Pancreas (tissue), 10 donors: Measurements from ENCODE around the gene CD163. TPM values are rescaled to one million over a fixed set of nuclear protein-coding genes. Genes with fewer than 3 reads are reported as not detected.
A peak's percentile ranks its signal among the peaks of the same experiment; 100 is the strongest.

Experiments used
- ATAC-seq, 4 donors: fragments of 200-7000 bp; cut with Tn5 transposase; one replicate each; pipeline versions ENCODE4 v1.8.0 to v1.9.1; 2020; ENCODE audit warnings: mild to moderate bottlenecking in 4 of 4, moderate library complexity in 4 of 4
- DNase-seq, 6 donors: peaks; one replicate each; pipeline ENCODE4 v3.0.0-alpha.2; 2020
- FAIRE-seq: peaks from 2 replicates; lab custom pipeline; 2012; peaks lifted over from hg19 to GRCh38; lab: Jason Lieb, UNC
- H3K27ac ChIP-seq, 4 donors: fragments of 200-600 bp; sonication (generic); 1 replicate in 3 of 4; 2 replicates in 1 of 4; pipeline versions ENCODE4 v1.5.0 to v1.8.0; 2020
- H3K27me3 ChIP-seq, 4 donors: fragments of 200-600 bp; one replicate each; pipeline ENCODE4 v1.8.0; 2021
- H3K36me3 ChIP-seq, 3 donors: fragments of 200-600 bp; sonication (generic) in 1 of 3; one replicate each; pipeline versions ENCODE4 v1.5.0 to v1.8.0; 2020 to 2021
- H3K4me1 ChIP-seq, 3 donors: fragments of 200-600 bp; one replicate each; pipeline ENCODE4 v1.8.0; 2021
- H3K4me3 ChIP-seq, 4 donors: fragments of 200-600 bp; sonication (generic) in 2 of 4; one replicate each; pipeline versions ENCODE4 v1.5.0 to v1.8.0; 2020 to 2021
- H3K9me3 ChIP-seq, 4 donors: fragments of 200-600 bp; one replicate each; pipeline ENCODE4 v1.8.0; 2021
- CTCF ChIP-seq, 4 donors: fragments of 200-600 bp; sonication (generic) in 3 of 4; IDR thresholded peaks; one replicate each; pipeline versions ENCODE4 v1.5.0 to v1.8.0; 2021; ENCODE audit warnings: antibody characterized with exemption in 4 of 4
- WGBS, 2 donors: extraction: QIAGEN DNeasy Blood & Tissue Kit; methylation state at CpG; one replicate each; pipeline ENCODE4 v1.1.7; 2013; 5-methylcytosine and 5-hydroxymethylcytosine counted together
- intact Hi-C, 3 donors: fragments of 100-400 bp; cut with DNase I; formaldehyde crosslinking; loops; one replicate each; pipeline versions ENCODE4 v1.11.1 to v1.14.2; 2022
- polyA plus RNA-seq, 2 donors: library from polyadenylated mRNA; stranded (reverse); fragments of 200-250 nt; gene quantifications; one replicate each; pipeline ENCODE4 v1.2.3, GENCODE V29; 2013
- total RNA-seq, 6 donors: library from RNA; stranded (reverse); fragmentation: NEBNext Ultra II Directional in 4 of 6; extraction: Animal tissue kit (Norgen Biotek cat#: 25700) in 4 of 6; gene quantifications; one replicate each; pipeline versions ENCODE4 v1.2.1 to v1.2.4, GENCODE V29; 2021 to 2023
- donor health status: healthy with polysubstance abuse.
- donor health status: DM: no; HTN: no; CAD: no; lungs with moderate emphysema.
- donor health status: DM: no; HTN: no; CAD: no.
- donor health status: control.
- donor health status: control.
- donor health status: Bipolar disorder and iron deficiency.
- donor health status: DM: yes; HTN: yes; CAD: no.
- donor health status: DM: no; HTN: no; CAD: no.
- donor health status: DM: no; HTN: no; CAD: no.
- donor health status: DM: yes; HTN: yes; CAD: no.

Gene CD163
- total and polyA plus RNA-seq, 8 donors: 4.7 to 77.0 (median 11.2) TPM

GRCh38 chr12:7502612-7503011, 965 bp downstream of the CD163 start:
- no peak for TF ChIP-seq CTCF (IDR thresholded peaks at IDR 0.05)
- H3K4me3 ChIP-seq: no peak overlapping the region
- FAIRE-seq (no peak), ATAC-seq (no peak), DNase-seq (no peak)
- no peaks in the 10 kb centered on the region for H3K4me1 ChIP-seq
- WGBS, 2 donors: 54 to 59% methylated on average over 3 of the region's 3 CpGs
- no peaks in the 10 kb centered on the region for H3K36me3 ChIP-seq
- H3K9me3 ChIP-seq: no peaks in the 10 kb centered on the region
- intact Hi-C loops: no loop called here
- no peak overlapping the region for H3K27ac ChIP-seq
- H3K27me3 ChIP-seq: peaks cover 0 to 4% (median 0%) of the 10 kb centered on the region in 4 donors

- no peaks in the 10 kb centered on the region for H3K9me3 ChIP-seq
- WGBS, 2 donors: 62 to 67% methylated on average over 6 of the region's 6 CpGs
- DNase-seq (no peak), ATAC-seq (peak in 1 of 4 donors; percentile 47), FAIRE-seq (no peak)
- peaks cover 0 to 4% (median 0%) of the 10 kb centered on the region in 4 donors for H3K27me3 ChIP-seq
- no peak overlapping the region for H3K27ac ChIP-seq
- H3K4me3 ChIP-seq: no peak overlapping the region
- no peaks in the 10 kb centered on the region for H3K36me3 ChIP-seq
- intact Hi-C loops: no loop called here
- no peak for TF ChIP-seq CTCF (IDR thresholded peaks at IDR 0.05)
- H3K4me1 ChIP-seq: no peaks in the 10 kb centered on the region
These were observed 2.5 kb downstream of the CD163 start for GRCh38 chr12:7501031-7501588.

- FAIRE-seq (no peak), ATAC-seq (peak in 1 of 4 donors; percentile 16), DNase-seq (no peak)
- Histone ChIP-seq H3K4me3 (no peak overlapping the region), H3K9me3 (no peaks in the 10 kb centered on the region), H3K4me1 (no peaks in the 10 kb centered on the region), H3K27me3 (peaks cover 0 to 4% (median 0%) of the 10 kb centered on the region in 4 donors), H3K36me3 (no peaks in the 10 kb centered on the region), H3K27ac (no peak overlapping the region)
- intact Hi-C loops: no loop called here
- WGBS, 2 donors: 85 to 88% methylated on average over 1 of the region's 1 CpG
- no peak for TF ChIP-seq CTCF (IDR thresholded peaks at IDR 0.05)
These were observed 3.9 kb downstream of the CD163 start for GRCh38 chr12:7499636-7500035.

GRCh38 chr12:7498809-7499208, 4.8 kb downstream of the CD163 start:
- Histone ChIP-seq H3K4me1 (no peaks in the 10 kb centered on the region), H3K27me3 (peaks cover 0 to 4% (median 0%) of the 10 kb centered on the region in 4 donors), H3K27ac (no peak overlapping the region), H3K36me3 (no peaks in the 10 kb centered on the region), H3K4me3 (no peak overlapping the region), H3K9me3 (no peaks in the 10 kb centered on the region)
- TF ChIP-seq CTCF (IDR thresholded peaks at IDR 0.05): no peak
- DNase-seq: no peak
- no peak for FAIRE-seq
- peak in 3 of 4 donors; percentile 44 to 75 (median 75) for ATAC-seq
- intact Hi-C loops: no loop called here
- WGBS, 2 donors: 58 to 61% methylated on average over 4 of the region's 4 CpGs

GRCh38 chr12:7497661-7498060, 5.9 kb downstream of the CD163 start:
- Histone ChIP-seq H3K9me3 (no peaks in the 10 kb centered on the region), H3K4me3 (no peak overlapping the region), H3K27me3 (peaks cover 0 to 4% (median 0%) of the 10 kb centered on the region in 4 donors), H3K4me1 (no peaks in the 10 kb centered on the region), H3K36me3 (no peaks in the 10 kb centered on the region), H3K27ac (no peak overlapping the region)
- no peak for TF ChIP-seq CTCF (IDR thresholded peaks at IDR 0.05)
- WGBS, 2 donors: 19 to 23% methylated on average over 3 of the region's 3 CpGs
- no peak for FAIRE-seq
- DNase-seq: no peak
- no peak for ATAC-seq
- intact Hi-C loops: no loop called here
